PC-9 (cell line): ENCODE results near the gene RNF145. TPM values are rescaled to one million over a fixed set of nuclear protein-coding genes. Genes with fewer than 3 reads are reported as not detected.

Source experiments
- BruUV-seq: library from RNA; stranded (reverse); fragments of 400-500 nt; replicated peaks from 2 replicates; lab custom pipeline; 2021; lab: Mats Ljungman, UMichigan
- CTCF ChIA-PET: fragments of 300-600 bp; sonication (Branson Sonifier 250); formaldehyde crosslinking; loops from one replicate; lab custom pipeline; 2022; ENCODE audit warnings: antibody characterized with exemption; lab: Charles Lee
- POLR2A ChIA-PET: fragments of 300-600 bp; sonication (Branson Sonifier 250); formaldehyde crosslinking; loops from one replicate; lab custom pipeline; 2022; ENCODE audit warnings: antibody characterized with exemption; ENCODE audit not compliant: unreplicated experiment; lab: Charles Lee
- DNase-seq, 2 experiments: peaks; one replicate each; pipeline versions ENCODE4 v3.0.0 to v3.0.0-alpha.2; 2015 to 2022; ENCODE audit warnings: mixed read lengths in 1 of 2
- H2AFZ ChIP-seq: fragments of 200-600 bp; sonication (generic); 2 replicates; pipeline ENCODE4 v1.8.1; 2017; ENCODE audit warnings: antibody characterized with exemption
- H3F3A ChIP-seq: fragments of 200-600 bp; sonication (generic); 2 replicates; pipeline ENCODE4 v1.8.1; 2017; ENCODE audit warnings: antibody characterized with exemption, mild to moderate bottlenecking, low read depth; ENCODE audit not compliant: insufficient read depth
- H3K27ac ChIP-seq: fragments of 200-600 bp; sonication (generic); 2 replicates; pipeline ENCODE4 v1.6.1; 2016; ENCODE audit warnings: mixed run types
- H3K27me3 ChIP-seq: fragments of 200-600 bp; sonication (generic); 2 replicates; pipeline ENCODE4 v1.6.1; 2016; ENCODE audit warnings: low read depth, mixed run types; ENCODE audit not compliant: insufficient read depth
- H3K36me3 ChIP-seq: fragments of 200-600 bp; sonication (generic); 2 replicates; pipeline ENCODE4 v1.6.1; 2016; ENCODE audit warnings: low read depth, mixed run types
- H3K4me1 ChIP-seq: fragments of 200-600 bp; sonication (generic); replicated peaks from 2 replicates; pipeline ENCODE4 v1.6.1; 2016; ENCODE audit warnings: mixed run types; ENCODE audit not compliant: insufficient read depth
- H3K4me2 ChIP-seq: fragments of 200-600 bp; sonication (generic); 2 replicates; pipeline ENCODE4 v1.6.1; 2017; ENCODE audit warnings: mixed run types
- H3K4me3 ChIP-seq: fragments of 200-600 bp; sonication (generic); 2 replicates; pipeline ENCODE4 v1.6.1; 2016; ENCODE audit warnings: mixed run types
- H3K79me2 ChIP-seq: fragments of 200-600 bp; sonication (generic); 2 replicates; pipeline ENCODE4 v1.6.1; 2017; ENCODE audit warnings: low read depth, mixed run types
- H3K9me2 ChIP-seq: fragments of 200-600 bp; sonication (generic); 2 replicates; pipeline ENCODE4 v1.8.1; 2017; ENCODE audit warnings: mild to moderate bottlenecking; ENCODE audit not compliant: insufficient read depth
- H3K9me3 ChIP-seq: fragments of 200-600 bp; sonication (generic); 2 replicates; pipeline ENCODE4 v1.8.1; 2016; ENCODE audit warnings: low read depth; ENCODE audit not compliant: insufficient read depth
- H4K20me1 ChIP-seq: fragments of 200-600 bp; sonication (generic); 2 replicates; pipeline ENCODE4 v1.8.1; 2017; ENCODE audit not compliant: insufficient read depth
- CTCF ChIP-seq: fragments of 200-600 bp; sonication (generic); conservative IDR thresholded peaks from 2 replicates; pipeline ENCODE4 v1.6.1; 2017; ENCODE audit warnings: mixed run types, antibody characterized with exemption, mild to moderate bottlenecking, moderate library complexity
- EZH2 ChIP-seq: fragments of 200-600 bp; sonication (generic); IDR thresholded peaks from 2 replicates; pipeline ENCODE4 v1.8.0; 2017; ENCODE audit warnings: antibody characterized with exemption, low read depth
- intact Hi-C: fragments of 100-400 bp; cut with micrococcal nuclease; formaldehyde crosslinking; loops from one replicate; pipeline ENCODE4 v1.10.0; 2022; ENCODE audit not compliant: unreplicated experiment
- total RNA-seq: library from RNA; stranded (reverse); gene quantifications from 2 replicates; pipeline ENCODE4 v1.2.3, GENCODE V29; 2021

The RNF145 gene
- total RNA-seq, 1 experiment from 2014 or later: 54.5 TPM

- Histone ChIP-seq H3K27me3 (no peaks in the 10 kb centered on the region), H3K4me1 (peaks cover 10% of the 10 kb centered on the region), H3K4me2 (no peak overlapping the region), H3K27ac (no peak overlapping the region), H3F3A (no peaks in the 10 kb centered on the region), H3K79me2 (peaks cover 3% of the 10 kb centered on the region; the same call in 1 of the 2 replicates), H2AFZ (no peak overlapping the region), H3K4me3 (no peak overlapping the region), H4K20me1 (peaks cover 17% of the 10 kb centered on the region), H3K9me3 (no peaks in the 10 kb centered on the region), H3K36me3 (peaks cover 10% of the 10 kb centered on the region; the same call in 1 of the 2 replicates), H3K9me2 (no peaks in the 10 kb centered on the region)
- intact Hi-C loops: no loop called here
- ChIA-PET CTCF (interaction anchor here (0.9 kb wide), 1 partner anchor 29 kb away, joined by 3 read pairs; no protein-coding TSS in a partner anchor), POLR2A (interaction anchor here (0.5 to 0.6 kb wide), 2 partner anchors 10 to 879 kb away, joined by 3 to 6 read pairs; no protein-coding TSS in a partner anchor)
- TF ChIP-seq EZH2 (no peak), CTCF (no peak)
- no peak for DNase-seq
- BruUV-seq: no TSS peak
These were observed 23.0 kb downstream of the RNF145 start for GRCh38 chr5:159186319-159186718.

DNA sequence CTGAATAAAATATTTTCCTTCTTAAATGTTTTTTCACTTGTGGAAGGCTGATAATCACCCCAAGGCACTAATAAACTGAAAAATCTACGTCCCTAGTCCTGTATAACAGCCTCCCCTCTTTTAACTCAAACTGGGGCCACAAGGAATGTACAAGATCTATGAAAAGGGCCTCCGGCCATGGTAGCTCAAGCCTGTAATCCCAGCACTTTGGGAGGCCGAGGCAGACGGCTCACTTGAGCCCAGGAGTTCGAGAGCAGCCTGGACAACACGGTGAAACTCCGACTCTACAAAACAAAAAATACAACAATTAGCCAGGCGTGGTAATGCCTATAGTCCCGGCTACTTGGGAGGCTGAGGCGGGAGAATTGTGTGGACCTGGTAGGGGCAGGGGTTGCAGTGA lies 23.6 kb downstream of the RNF145 start:
- H3K36me3 ChIP-seq: peaks cover 10% of the 10 kb centered on the region; the same call in 1 of the 2 replicates
- H3K27me3 ChIP-seq: no peaks in the 10 kb centered on the region
- H3K4me1 ChIP-seq: peaks cover 12% of the 10 kb centered on the region
- no peak overlapping the region for H3K4me2 ChIP-seq
- H3K9me2 ChIP-seq: no peaks in the 10 kb centered on the region
- TF ChIP-seq EZH2 (no peak), CTCF (no peak)
- no peak for DNase-seq
- no peak overlapping the region for H2AFZ ChIP-seq
- CTCF ChIA-PET: no interaction called here
- intact Hi-C loops: no loop called here
- POLR2A ChIA-PET: no interaction called here
- no peak overlapping the region for H3K27ac ChIP-seq
- no peak overlapping the region for H3K4me3 ChIP-seq
- H3K79me2 ChIP-seq: 0 out of 2 replicates have a peak, but pooled peaks cover 3% of the 10 kb centered on the region
- H3F3A ChIP-seq: no peaks in the 10 kb centered on the region
- H3K9me3 ChIP-seq: no peaks in the 10 kb centered on the region
- peaks cover 17% of the 10 kb centered on the region for H4K20me1 ChIP-seq
- BruUV-seq: no TSS peak

GRCh38 chr5:159184858-159185381 lies 24.4 kb downstream of the RNF145 start:
- no peaks in the 10 kb centered on the region for H3F3A ChIP-seq
- DNase-seq: no peak
- H3K27ac ChIP-seq: no peak overlapping the region
- ChIA-PET CTCF (no interaction called here), POLR2A (no interaction called here)
- no peak overlapping the region for H3K4me3 ChIP-seq
- peaks cover 12% of the 10 kb centered on the region for H3K4me1 ChIP-seq
- 0 out of 2 replicates have a peak, but pooled peaks cover 3% of the 10 kb centered on the region for H3K79me2 ChIP-seq
- H3K9me2 ChIP-seq: no peaks in the 10 kb centered on the region
- peaks cover 15% of the 10 kb centered on the region for H4K20me1 ChIP-seq
- H3K4me2 ChIP-seq: no peak overlapping the region
- H2AFZ ChIP-seq: no peak overlapping the region
- H3K9me3 ChIP-seq: no peaks in the 10 kb centered on the region
- TF ChIP-seq CTCF (no peak), EZH2 (no peak)
- H3K36me3 ChIP-seq: peaks cover 10% of the 10 kb centered on the region
- no peaks in the 10 kb centered on the region for H3K27me3 ChIP-seq
- BruUV-seq: no TSS peak
- intact Hi-C loops: no loop called here
